IPS-15b (cell line): ENCODE measurements around the gene DEPDC1B.
"Not testable (repeated sequence)": the region's sequence is repeated elsewhere in the genome, so short reads cannot be mapped to it uniquely, and the experiment has no call there.

Source experiments
- H3K27me3 ChIP-seq: one replicate; pipeline ENCODE4 v1.6.1; 2013; ENCODE audit warnings: low read length; ENCODE audit not compliant: control insufficient read depth, insufficient read depth
- H3K36me3 ChIP-seq: one replicate; pipeline ENCODE4 v1.6.1; 2013; ENCODE audit warnings: low read length; ENCODE audit not compliant: control insufficient read depth, insufficient read depth
- H3K4me1 ChIP-seq: one replicate; pipeline ENCODE4 v1.6.1; 2013; ENCODE audit warnings: mild to moderate bottlenecking, low read length; ENCODE audit not compliant: control insufficient read depth, insufficient read depth
- H3K4me3 ChIP-seq: one replicate; pipeline ENCODE4 v1.5.1; 2013; ENCODE audit warnings: low read depth, low read length
- H3K9ac ChIP-seq: one replicate; pipeline ENCODE4 v1.6.1; 2013; ENCODE audit warnings: low read depth, mild to moderate bottlenecking, low read length
- H3K9me3 ChIP-seq: one replicate; pipeline ENCODE4 v1.6.1; 2013; ENCODE audit warnings: mild to moderate bottlenecking, low read length; ENCODE audit not compliant: control insufficient read depth, insufficient read depth

DEPDC1B gene

GRCh38 chr5:60563696-60564324 lies 136.2 kb downstream of the DEPDC1B start:
- no peaks in the 10 kb centered on the region for H3K36me3 ChIP-seq
- no peaks in the 10 kb centered on the region for H3K27me3 ChIP-seq
- peaks cover 3% of the 10 kb centered on the region for H3K9me3 ChIP-seq
- no peak overlapping the region for H3K4me3 ChIP-seq
- H3K9ac ChIP-seq: no peak overlapping the region
- H3K4me1 ChIP-seq: no peaks in the 10 kb centered on the region

GRCh38 chr5:60553291-60553690 lies 146.7 kb downstream of the DEPDC1B start:
- H3K9me3 ChIP-seq, H3K4me3 ChIP-seq, H3K27me3 ChIP-seq, H3K36me3 ChIP-seq, H3K4me1 ChIP-seq, H3K9ac ChIP-seq: not testable (repeated sequence)

DNA sequence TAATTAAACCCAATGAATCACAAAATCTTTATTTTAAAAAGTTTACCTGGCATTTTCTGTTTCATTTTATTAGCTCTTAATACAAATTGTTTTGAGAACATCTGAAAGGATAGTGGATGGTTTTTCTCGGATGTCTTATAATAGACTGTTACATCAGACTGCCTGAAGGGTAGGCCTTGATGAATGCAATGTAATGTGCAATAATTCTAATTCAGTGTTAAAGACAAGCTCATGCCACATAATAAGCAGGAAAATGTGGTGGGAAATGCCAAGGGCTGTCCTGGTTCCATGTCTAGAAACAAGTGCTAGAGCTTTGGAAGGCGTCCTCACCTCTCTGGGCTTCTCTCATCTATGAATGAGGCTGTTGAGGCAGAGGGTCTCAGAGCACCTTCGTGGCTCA lies 148.1 kb downstream of the DEPDC1B start:
- H3K27me3 ChIP-seq: no peaks in the 10 kb centered on the region
- H3K4me3 ChIP-seq: no peak overlapping the region
- no peak overlapping the region for H3K9ac ChIP-seq
- H3K9me3 ChIP-seq: no peaks in the 10 kb centered on the region
- H3K36me3 ChIP-seq: no peaks in the 10 kb centered on the region
- H3K4me1 ChIP-seq: no peaks in the 10 kb centered on the region

GRCh38 chr5:60551250-60551649 lies 148.7 kb downstream of the DEPDC1B start:
- H3K4me3 ChIP-seq: no peak overlapping the region
- no peaks in the 10 kb centered on the region for H3K27me3 ChIP-seq
- no peaks in the 10 kb centered on the region for H3K4me1 ChIP-seq
- no peak overlapping the region for H3K9ac ChIP-seq
- H3K9me3 ChIP-seq: no peaks in the 10 kb centered on the region
- H3K36me3 ChIP-seq: no peaks in the 10 kb centered on the region

DNA sequence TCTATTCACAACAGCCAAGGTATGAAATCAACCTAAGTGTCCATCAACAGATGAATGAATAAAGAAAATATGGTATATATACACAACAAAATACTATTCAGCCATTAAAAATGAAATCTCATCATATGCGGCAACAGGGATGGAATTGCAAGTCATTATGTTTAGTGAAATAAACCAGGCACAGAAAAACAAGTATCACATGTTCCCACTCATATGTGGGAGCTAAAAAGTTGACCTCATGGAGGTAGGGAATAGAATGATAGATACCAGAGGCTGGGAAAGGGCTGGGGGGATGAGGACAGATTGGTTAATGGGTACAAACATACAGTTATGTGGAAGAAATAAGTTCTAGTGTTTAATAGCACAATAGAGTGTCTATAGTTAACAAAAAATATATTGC lies 149.7 kb downstream of the DEPDC1B start:
- Histone ChIP-seq H3K9me3 (no peaks in the 10 kb centered on the region), H3K27me3 (no peaks in the 10 kb centered on the region), H3K4me3 (no peak overlapping the region), H3K4me1 (no peaks in the 10 kb centered on the region), H3K36me3 (no peaks in the 10 kb centered on the region), H3K9ac (no peak overlapping the region)

GRCh38 chr5:60549841-60550240 lies 150.1 kb downstream of the DEPDC1B start:
- Histone ChIP-seq H3K9ac (no peak overlapping the region), H3K4me3 (no peak overlapping the region), H3K36me3 (no peaks in the 10 kb centered on the region), H3K4me1 (no peaks in the 10 kb centered on the region), H3K9me3 (no peaks in the 10 kb centered on the region), H3K27me3 (no peaks in the 10 kb centered on the region)
